HG02884 (cell line): ENCODE results near the gene CARMIL3.
"Not testable (repeated sequence)": the region's sequence is repeated elsewhere in the genome, so short reads cannot be mapped to it uniquely, and the experiment has no call there.

Experiments used
- ATAC-seq: cut with Tn5 transposase; IDR thresholded peaks from one replicate; pipeline ENCODE4 v1.9.1; 2021; ENCODE audit warnings: mild to moderate bottlenecking, moderate library complexity; ENCODE audit not compliant: unreplicated experiment

The CARMIL3 gene

GRCh38 chr14:24051789-24052655 lies at the start of gene CARMIL3:
Gene CARMIL3, plus strand, starts transcription at chr14:24052009. Its CDS starts 145 bp downstream, at chr14:24052154.
- peak; percentile 61 for ATAC-seq

GRCh38 chr14:24006471-24006816 lies 45.4 kb upstream of the CARMIL3 start:
- ATAC-seq, result not testable (repeated sequence)

GRCh38 chr14:24006817-24007652 lies 44.8 kb upstream of the CARMIL3 start:
- not testable (repeated sequence) for ATAC-seq

- no peak for ATAC-seq
Observed at GRCh38 chr14:24011051-24011450, 40.8 kb upstream of the CARMIL3 start.

- ATAC-seq, result not testable (repeated sequence)
Observed at GRCh38 chr14:24012726-24013273, 39.0 kb upstream of the CARMIL3 start.

- no peak for ATAC-seq
Observed at GRCh38 chr14:24013654-24014514, 37.9 kb upstream of the CARMIL3 start.

GRCh38 chr14:24015745-24016144 lies 36.1 kb upstream of the CARMIL3 start:
- ATAC-seq, result not testable (repeated sequence)

- ATAC-seq, result not testable (repeated sequence)
Observed at GRCh38 chr14:24018978-24019377, 32.8 kb upstream of the CARMIL3 start.

GRCh38 chr14:24019944-24020343 lies 31.9 kb upstream of the CARMIL3 start:
- not testable (repeated sequence) for ATAC-seq

GRCh38 chr14:24020520-24020919 lies 31.3 kb upstream of the CARMIL3 start:
- ATAC-seq, result not testable (repeated sequence)

GRCh38 chr14:24024939-24025418 lies 26.8 kb upstream of the CARMIL3 start:
- ATAC-seq, result not testable (repeated sequence)

GRCh38 chr14:24029687-24030086 lies 22.1 kb upstream of the CARMIL3 start:
- ATAC-seq, result not testable (repeated sequence)

GRCh38 chr14:24031331-24031730 lies 20.5 kb upstream of the CARMIL3 start:
- not testable (repeated sequence) for ATAC-seq

GRCh38 chr14:24032727-24033418 lies 18.9 kb upstream of the CARMIL3 start:
- ATAC-seq, result no peak

- not testable (repeated sequence) for ATAC-seq
Observed at GRCh38 chr14:24035769-24036168, 16.0 kb upstream of the CARMIL3 start.

- ATAC-seq, result peak; percentile 53
Observed at GRCh38 chr14:24036169-24036962, 15.4 kb upstream of the CARMIL3 start.

- peak; percentile 26 for ATAC-seq
Observed at GRCh38 chr14:24036963-24037657, 14.7 kb upstream of the CARMIL3 start.

- ATAC-seq, result no peak
Observed at GRCh38 chr14:24037658-24038037, 14.2 kb upstream of the CARMIL3 start.
